Erythroblast (primary cell): Measurements from ENCODE around the gene PLA2G10.

Experiments used
- GATA1 ChIP-seq: IDR thresholded peaks from 2 replicates; pipeline ENCODE4 v1.6.1; 2011; ENCODE audit warnings: low read depth, mild to moderate bottlenecking, control low read depth, low read length, moderate library complexity
- POLR2A ChIP-seq: IDR thresholded peaks from 2 replicates; pipeline ENCODE4 v1.6.1; 2011; ENCODE audit warnings: mild to moderate bottlenecking, low read length

DNA sequence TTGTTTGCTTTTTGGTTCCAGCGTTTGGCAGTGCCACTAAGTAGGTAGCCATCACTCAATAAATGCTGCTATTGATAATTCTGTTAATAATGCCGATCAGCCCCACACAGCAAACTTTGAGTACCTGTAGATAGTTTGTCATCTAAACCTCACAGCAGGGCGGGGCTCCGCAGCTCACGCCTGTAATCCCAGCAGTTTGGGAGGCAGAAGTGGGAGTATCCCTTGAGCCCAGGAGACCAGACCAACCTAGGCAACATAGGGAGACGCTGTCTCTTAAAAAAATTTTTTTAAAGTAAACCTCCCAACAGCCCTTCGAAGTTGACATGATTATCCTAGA, 59.8 kb downstream of the PLA2G10 start:
- TF ChIP-seq POLR2A (no peak), GATA1 (no peak)
